ENCODE measurements around the gene METRNL. TPM values are rescaled to one million over a fixed set of nuclear protein-coding genes. Genes with fewer than 3 reads are reported as not detected.
"Not testable (repeated sequence)": the region's sequence is repeated elsewhere in the genome, so short reads cannot be mapped to it uniquely, and the experiment has no call there.

METRNL gene
- total RNA-seq, 1 donor: 140 TPM

DNA sequence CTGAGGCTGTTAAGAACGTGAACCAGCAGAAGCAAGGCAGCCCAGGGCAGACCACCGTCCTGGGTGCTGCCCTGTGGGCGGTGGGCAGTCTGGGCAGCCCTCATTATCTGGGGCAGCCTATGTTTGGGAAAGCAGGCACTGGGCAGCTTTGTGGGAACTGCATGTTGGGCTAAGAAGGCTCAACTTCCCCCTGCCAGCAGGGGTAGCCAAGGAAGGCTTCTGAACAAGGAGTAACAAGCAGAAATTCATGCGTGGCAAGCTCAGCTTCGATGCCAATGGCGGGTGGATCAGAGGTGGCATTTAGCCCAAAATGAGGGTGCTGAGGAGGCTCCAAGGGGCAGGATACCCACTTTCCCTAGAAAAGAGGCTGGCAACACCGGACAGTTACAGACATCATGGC, 42.7 kb upstream of the METRNL start:
- Histone ChIP-seq H3K4me3 (ENCODE audit: insufficient read depth, low read length) (no peak overlapping the region), H3K4me2 (ENCODE audit: insufficient read depth, low read length) (no peak overlapping the region), H3K79me2 (ENCODE audit: insufficient read depth, low read length) (peaks cover 2% of the 10 kb centered on the region), H3K27ac (ENCODE audit: low read depth, low read length) (no peak overlapping the region), H3K27me3 (ENCODE audit: insufficient read depth, low read length) (no peaks in the 10 kb centered on the region), H3K4me1 (ENCODE audit: insufficient read depth, low read length) (no peaks in the 10 kb centered on the region), H2AFZ (ENCODE audit: low read length) (no peak overlapping the region), H4K20me1 (ENCODE audit: insufficient read depth, low read length) (no peaks in the 10 kb centered on the region), H3K9me3 (ENCODE audit: low read depth, low read length) (peaks cover 6% of the 10 kb centered on the region), H3K36me3 (ENCODE audit: insufficient read depth, low read length) (peaks cover 8% of the 10 kb centered on the region)
- TF ChIP-seq, protein P1, sequence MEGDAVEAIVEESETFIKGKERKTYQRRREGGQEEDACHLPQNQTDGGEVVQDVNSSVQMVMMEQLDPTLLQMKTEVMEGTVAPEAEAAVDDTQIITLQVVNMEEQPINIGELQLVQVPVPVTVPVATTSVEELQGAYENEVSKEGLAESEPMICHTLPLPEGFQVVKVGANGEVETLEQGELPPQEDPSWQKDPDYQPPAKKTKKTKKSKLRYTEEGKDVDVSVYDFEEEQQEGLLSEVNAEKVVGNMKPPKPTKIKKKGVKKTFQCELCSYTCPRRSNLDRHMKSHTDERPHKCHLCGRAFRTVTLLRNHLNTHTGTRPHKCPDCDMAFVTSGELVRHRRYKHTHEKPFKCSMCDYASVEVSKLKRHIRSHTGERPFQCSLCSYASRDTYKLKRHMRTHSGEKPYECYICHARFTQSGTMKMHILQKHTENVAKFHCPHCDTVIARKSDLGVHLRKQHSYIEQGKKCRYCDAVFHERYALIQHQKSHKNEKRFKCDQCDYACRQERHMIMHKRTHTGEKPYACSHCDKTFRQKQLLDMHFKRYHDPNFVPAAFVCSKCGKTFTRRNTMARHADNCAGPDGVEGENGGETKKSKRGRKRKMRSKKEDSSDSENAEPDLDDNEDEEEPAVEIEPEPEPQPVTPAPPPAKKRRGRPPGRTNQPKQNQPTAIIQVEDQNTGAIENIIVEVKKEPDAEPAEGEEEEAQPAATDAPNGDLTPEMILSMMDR (IDR thresholded peaks at IDR 0.05; ENCODE audit: extremely low read depth, low read depth, low read length): no peak
- peak; percentile 66 for DNase-seq (ENCODE audit: insufficient read length, low spot score, missing footprints)

DNA sequence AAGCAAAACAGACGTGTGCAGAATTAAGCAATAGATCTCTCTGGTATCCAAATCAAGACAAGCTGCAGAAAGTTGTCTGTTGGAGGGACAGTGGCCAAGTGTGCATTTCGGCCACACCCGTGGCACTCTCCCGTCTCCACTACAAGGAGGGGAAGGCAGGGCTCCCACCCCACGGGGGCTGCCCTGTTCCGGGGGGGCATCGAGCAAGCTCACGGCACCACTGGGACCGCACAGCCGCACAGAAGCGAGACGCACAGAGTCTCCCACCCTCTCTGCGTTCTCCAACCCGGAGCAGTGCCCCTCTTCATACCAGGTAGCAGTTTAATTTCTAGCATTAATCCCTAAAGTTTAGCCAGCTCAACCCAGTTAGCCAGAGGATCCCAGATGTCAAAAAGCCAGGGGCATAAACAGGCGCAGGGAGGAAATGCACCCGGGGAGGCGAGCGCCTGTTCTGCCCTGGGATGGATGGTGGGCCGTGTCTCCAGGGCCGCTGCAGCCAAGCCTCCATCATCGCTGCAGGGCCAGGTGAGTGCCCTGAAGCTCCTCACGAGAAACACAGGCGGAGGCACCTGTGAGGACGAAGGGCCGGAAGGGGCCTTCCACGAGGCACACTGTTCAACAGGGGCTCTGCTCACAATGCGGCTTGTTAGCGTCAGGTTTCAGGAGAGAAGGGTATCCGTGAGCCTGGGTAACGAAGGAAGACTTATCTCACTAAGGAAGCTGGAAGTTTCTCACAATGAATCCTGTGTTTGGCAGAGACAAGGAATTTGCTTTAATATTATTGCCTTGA, 42.1 kb upstream of the METRNL start:
- peak; percentile 29 for DNase-seq (ENCODE audit: insufficient read length, low spot score, missing footprints)
- no peak overlapping the region for H3K27ac ChIP-seq (ENCODE audit: low read depth, low read length)

DNA sequence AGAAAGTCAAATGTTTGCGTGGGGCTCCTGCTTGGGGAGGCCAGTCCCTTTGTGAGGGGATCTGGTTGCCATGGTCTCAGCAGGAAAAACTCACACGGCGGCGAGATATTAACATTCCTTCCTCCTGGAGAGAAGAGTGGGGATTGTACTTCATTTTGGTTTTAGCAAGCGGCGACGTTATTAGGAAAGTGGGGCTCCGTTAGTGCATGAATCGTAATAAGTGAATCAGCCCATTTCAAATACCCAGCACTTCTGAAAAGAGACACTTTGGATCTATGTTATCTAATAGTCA, 41.6 kb upstream of the METRNL start:
- peaks cover 7% of the 10 kb centered on the region for H3K36me3 ChIP-seq (ENCODE audit: insufficient read depth, low read length)
- peak; percentile 0 for DNase-seq (ENCODE audit: insufficient read length, low spot score, missing footprints)
- no peaks in the 10 kb centered on the region for H3K27me3 ChIP-seq (ENCODE audit: insufficient read depth, low read length)
- H4K20me1 ChIP-seq (ENCODE audit: insufficient read depth, low read length): no peaks in the 10 kb centered on the region
- no peak overlapping the region for H2AFZ ChIP-seq (ENCODE audit: low read length)
- no peaks in the 10 kb centered on the region for H3K4me1 ChIP-seq (ENCODE audit: insufficient read depth, low read length)
- H3K4me3 ChIP-seq (ENCODE audit: insufficient read depth, low read length): no peak overlapping the region
- TF ChIP-seq, protein P1 (IDR thresholded peaks at IDR 0.05; ENCODE audit: extremely low read depth, low read depth, low read length): no peak
- no peak overlapping the region for H3K27ac ChIP-seq (ENCODE audit: low read depth, low read length)
- H3K4me2 ChIP-seq (ENCODE audit: insufficient read depth, low read length): no peak overlapping the region
- H3K79me2 ChIP-seq (ENCODE audit: insufficient read depth, low read length): peaks cover 2% of the 10 kb centered on the region
- H3K9me3 ChIP-seq (ENCODE audit: low read depth, low read length): peaks cover 6% of the 10 kb centered on the region

More for the DNA sequence above, 42.1 kb upstream of the METRNL start:
- H3K9me3 ChIP-seq (ENCODE audit: low read depth, low read length): peaks cover 6% of the 10 kb centered on the region
- H3K36me3 ChIP-seq (ENCODE audit: insufficient read depth, low read length): peaks cover 10% of the 10 kb centered on the region
- H4K20me1 ChIP-seq (ENCODE audit: insufficient read depth, low read length): no peaks in the 10 kb centered on the region
- no peaks in the 10 kb centered on the region for H3K27me3 ChIP-seq (ENCODE audit: insufficient read depth, low read length)
- H3K4me3 ChIP-seq (ENCODE audit: insufficient read depth, low read length): no peak overlapping the region
- H3K4me2 ChIP-seq (ENCODE audit: insufficient read depth, low read length): no peak overlapping the region
- TF ChIP-seq, protein P1 (IDR thresholded peaks at IDR 0.05; ENCODE audit: extremely low read depth, low read depth, low read length): no peak
- H3K4me1 ChIP-seq (ENCODE audit: insufficient read depth, low read length): no peaks in the 10 kb centered on the region
- H2AFZ ChIP-seq (ENCODE audit: low read length): no peak overlapping the region
- peaks cover 2% of the 10 kb centered on the region for H3K79me2 ChIP-seq (ENCODE audit: insufficient read depth, low read length)

DNA sequence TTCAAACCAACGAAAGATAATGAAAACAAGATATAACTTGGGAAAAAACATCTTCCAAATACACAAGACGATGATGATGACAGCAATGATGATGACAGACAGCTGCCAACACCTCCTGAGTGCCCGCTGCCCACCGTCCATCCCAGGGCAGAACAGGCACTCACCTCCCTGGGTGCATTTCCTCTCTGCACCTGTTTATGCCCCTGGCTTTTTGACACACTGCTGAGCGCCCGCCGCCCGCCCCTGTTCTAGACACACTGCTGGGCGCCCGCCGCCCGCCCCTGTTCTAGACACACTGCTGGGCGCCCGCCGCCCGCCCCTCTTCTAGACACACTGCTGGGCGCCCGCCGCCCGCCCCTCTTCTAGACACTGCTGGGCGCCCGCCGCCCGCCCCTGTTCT, 40.4 kb upstream of the METRNL start:
- H3K79me2 ChIP-seq (ENCODE audit: insufficient read depth, low read length); H3K4me1 ChIP-seq (ENCODE audit: insufficient read depth, low read length); H3K27me3 ChIP-seq (ENCODE audit: insufficient read depth, low read length); H3K27ac ChIP-seq (ENCODE audit: low read depth, low read length); H3K36me3 ChIP-seq (ENCODE audit: insufficient read depth, low read length); DNase-seq (ENCODE audit: insufficient read length, low spot score, missing footprints); H4K20me1 ChIP-seq (ENCODE audit: insufficient read depth, low read length); H3K9me3 ChIP-seq (ENCODE audit: low read depth, low read length); H3K4me3 ChIP-seq (ENCODE audit: insufficient read depth, low read length); H2AFZ ChIP-seq (ENCODE audit: low read length); H3K4me2 ChIP-seq (ENCODE audit: insufficient read depth, low read length): not testable (repeated sequence)

All from osteoblast (primary cell).